HFFc6 (cell line): ENCODE measurements around the gene BICD2. TPM values are rescaled to one million over a fixed set of nuclear protein-coding genes. Genes with fewer than 3 reads are reported as not detected.
A peak's percentile ranks its signal among the peaks of the same experiment; 100 is the strongest.

Experiments used
- DNase-seq: peaks from one replicate; pipeline ENCODE4 v3.0.0-alpha.2; 2018
- H3K27ac Mint-ChIP-seq: 2 replicates; pipeline ENCODE4 v1.8.0; 2020; ENCODE audit warnings: mild to moderate bottlenecking, mixed read lengths
- H3K27me3 Mint-ChIP-seq: 2 replicates; pipeline ENCODE4 v1.8.0; 2021; ENCODE audit warnings: mild to moderate bottlenecking, moderate library complexity, mixed read lengths; ENCODE audit not compliant: insufficient read depth
- H3K36me3 Mint-ChIP-seq: 2 replicates; pipeline ENCODE4 v1.8.0; 2021; ENCODE audit warnings: low read depth, mixed read lengths
- H3K4me1 Mint-ChIP-seq: 2 replicates; pipeline ENCODE4 v1.8.0; 2020; ENCODE audit warnings: low read depth, mixed read lengths
- H3K4me3 Mint-ChIP-seq: 2 replicates; pipeline ENCODE4 v1.8.0; 2020; ENCODE audit warnings: mild to moderate bottlenecking, moderate library complexity, mixed read lengths
- H3K9me3 Mint-ChIP-seq: 2 replicates; pipeline ENCODE4 v1.8.0; 2020; ENCODE audit warnings: mild to moderate bottlenecking, mixed read lengths
- total RNA-seq, 6 experiments: library from RNA; stranded (reverse); fragmentation: NEBNext Ultra II Directional; extraction: Animal tissue kit (Norgen Biotek cat#: 25700); gene quantifications; 2 replicates in 1 of 6; 3 replicates in 5 of 6; pipeline ENCODE4 v1.2.3, GENCODE V29; 2021
- TF ChIP-seq, protein P1 (sequence below): fragments of 200-600 bp; sonication (generic); IDR thresholded peaks from 2 replicates; pipeline ENCODE4 v1.5.0; 2021; ENCODE audit warnings: antibody characterized with exemption, mild to moderate bottlenecking

The BICD2 gene
- total RNA-seq, 6 experiments from 2014 or later, result 32.4 to 38.6 (median 36.1) TPM

DNA sequence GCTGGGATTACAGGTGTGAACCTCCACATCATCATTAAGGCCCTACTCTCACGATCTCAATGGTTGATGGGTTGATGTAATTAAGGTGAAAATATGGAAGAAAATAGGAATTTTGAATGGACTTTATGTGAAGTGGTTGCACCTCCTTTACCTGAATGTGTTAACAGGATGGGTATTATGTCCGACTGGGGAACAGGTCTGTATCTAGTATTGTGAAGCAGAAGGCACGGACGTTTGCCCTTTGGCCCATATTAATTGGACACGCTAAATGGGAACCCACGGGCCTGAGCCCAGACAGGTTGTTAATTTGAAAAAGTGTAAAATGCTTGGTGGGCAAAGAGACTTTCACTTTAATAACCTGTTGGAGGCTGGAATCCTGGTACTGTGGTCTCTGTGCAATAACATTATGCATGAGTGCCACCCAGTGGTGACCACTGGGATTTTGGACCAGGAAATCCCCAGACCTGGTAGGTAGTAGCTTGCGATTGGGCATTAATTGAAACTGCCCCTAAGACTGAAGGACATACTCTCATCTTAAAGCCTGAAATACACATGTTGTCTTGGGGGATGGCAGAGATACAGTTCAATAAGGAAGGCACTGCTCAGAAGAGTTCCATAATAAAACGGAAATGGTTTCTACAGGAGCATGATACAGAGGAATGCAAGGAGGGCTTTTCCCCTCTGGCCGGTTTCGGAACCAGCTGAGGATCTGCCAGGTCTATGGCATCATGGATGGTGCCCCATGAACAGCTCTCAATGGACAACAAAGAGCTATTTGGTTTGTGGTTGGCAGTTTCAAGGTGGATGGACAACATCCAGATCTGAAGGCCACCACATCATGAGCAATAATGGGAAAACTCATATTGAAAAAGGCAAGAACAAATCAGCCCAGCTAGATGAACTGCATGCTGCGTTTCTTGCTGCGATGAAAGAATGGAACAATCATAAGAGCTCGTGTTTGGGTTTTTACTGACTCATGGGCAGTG, 26.2 kb upstream of the BICD2 start:
- peak; percentile 57 for DNase-seq
- TF ChIP-seq, protein P1, sequence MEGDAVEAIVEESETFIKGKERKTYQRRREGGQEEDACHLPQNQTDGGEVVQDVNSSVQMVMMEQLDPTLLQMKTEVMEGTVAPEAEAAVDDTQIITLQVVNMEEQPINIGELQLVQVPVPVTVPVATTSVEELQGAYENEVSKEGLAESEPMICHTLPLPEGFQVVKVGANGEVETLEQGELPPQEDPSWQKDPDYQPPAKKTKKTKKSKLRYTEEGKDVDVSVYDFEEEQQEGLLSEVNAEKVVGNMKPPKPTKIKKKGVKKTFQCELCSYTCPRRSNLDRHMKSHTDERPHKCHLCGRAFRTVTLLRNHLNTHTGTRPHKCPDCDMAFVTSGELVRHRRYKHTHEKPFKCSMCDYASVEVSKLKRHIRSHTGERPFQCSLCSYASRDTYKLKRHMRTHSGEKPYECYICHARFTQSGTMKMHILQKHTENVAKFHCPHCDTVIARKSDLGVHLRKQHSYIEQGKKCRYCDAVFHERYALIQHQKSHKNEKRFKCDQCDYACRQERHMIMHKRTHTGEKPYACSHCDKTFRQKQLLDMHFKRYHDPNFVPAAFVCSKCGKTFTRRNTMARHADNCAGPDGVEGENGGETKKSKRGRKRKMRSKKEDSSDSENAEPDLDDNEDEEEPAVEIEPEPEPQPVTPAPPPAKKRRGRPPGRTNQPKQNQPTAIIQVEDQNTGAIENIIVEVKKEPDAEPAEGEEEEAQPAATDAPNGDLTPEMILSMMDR, result peak; percentile 92
- peak overlapping the region; percentile 44; the same call in 1 of the 2 replicates for H3K4me3 Mint-ChIP-seq
- H3K9me3 Mint-ChIP-seq, result no peaks in the 10 kb centered on the region
- H3K27me3 Mint-ChIP-seq, result peaks cover 26% of the 10 kb centered on the region
- H3K4me1 Mint-ChIP-seq, result peaks cover 10% of the 10 kb centered on the region; the same call in 1 of the 2 replicates
- H3K27ac Mint-ChIP-seq, result no peak overlapping the region
- no peaks in the 10 kb centered on the region for H3K36me3 Mint-ChIP-seq

DNA sequence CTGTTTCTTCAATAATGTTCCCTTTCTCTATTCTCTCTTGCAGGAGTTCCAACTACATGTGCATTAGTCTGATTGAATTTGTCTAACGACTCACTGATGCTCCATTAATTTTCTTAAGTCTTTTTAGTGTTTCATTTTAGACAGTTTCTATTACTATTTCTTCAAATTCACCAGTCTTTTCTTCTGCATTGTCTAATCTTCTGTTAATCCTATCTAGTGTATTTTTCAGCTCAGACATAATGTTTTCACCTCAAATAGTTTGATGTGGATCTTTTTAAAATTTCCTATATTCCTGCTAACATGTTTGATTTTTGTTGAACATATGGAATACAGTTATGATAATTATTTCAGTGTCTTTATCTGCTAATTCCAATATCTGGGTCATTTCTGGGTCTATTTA, 21.7 kb upstream of the BICD2 start:
- Mint-ChIP-seq H3K36me3 (no peaks in the 10 kb centered on the region), H3K4me1 (peaks cover 10% of the 10 kb centered on the region; the same call in 1 of the 2 replicates), H3K4me3 (no peak overlapping the region), H3K27ac (no peak overlapping the region), H3K9me3 (no peaks in the 10 kb centered on the region), H3K27me3 (peaks cover 22% of the 10 kb centered on the region)
- TF ChIP-seq, protein P1, result no peak
- DNase-seq, result no peak

DNA sequence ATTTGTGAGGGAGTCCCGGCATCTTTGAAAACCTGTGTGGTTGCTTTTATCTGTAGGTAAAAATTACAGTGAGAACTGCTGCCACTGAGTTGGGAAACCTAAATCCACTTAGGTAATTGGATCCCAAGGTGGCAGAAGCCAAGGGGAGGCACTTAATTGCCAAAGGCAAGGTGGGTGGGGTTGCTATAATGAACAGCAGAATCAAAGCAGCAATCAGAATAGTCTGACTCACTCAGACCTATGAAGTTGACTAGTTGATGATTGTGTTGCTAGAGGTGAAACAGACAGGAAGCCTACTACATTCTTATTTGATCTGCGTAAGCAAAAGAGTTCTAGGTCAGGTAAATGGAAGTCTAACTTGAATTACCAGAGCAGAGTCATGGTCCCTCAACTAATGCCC, 17.3 kb upstream of the BICD2 start:
- H3K4me1 Mint-ChIP-seq, result no peaks in the 10 kb centered on the region
- no peaks in the 10 kb centered on the region for H3K36me3 Mint-ChIP-seq
- TF ChIP-seq, protein P1, result no peak

DNA sequence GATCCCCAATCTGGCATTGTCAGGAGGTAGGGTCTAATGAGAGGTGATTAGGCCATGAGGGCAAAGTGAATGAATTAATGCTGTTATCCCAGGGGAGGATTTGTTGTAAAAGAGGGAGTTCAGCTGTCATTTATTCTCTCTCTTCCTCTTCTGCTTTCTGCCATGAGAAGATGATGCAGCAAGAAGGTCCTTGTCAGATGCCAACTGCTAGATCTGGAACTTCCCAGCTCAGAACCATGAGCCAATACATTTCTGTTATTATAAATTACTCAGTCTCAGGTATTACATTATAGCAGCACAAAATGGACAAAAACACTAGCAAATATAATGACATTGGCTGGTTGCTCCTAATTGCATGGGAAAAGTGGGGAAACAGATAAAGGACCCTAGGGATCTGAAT, 15.6 kb upstream of the BICD2 start:
- H3K9me3 Mint-ChIP-seq, result no peaks in the 10 kb centered on the region
- H3K27me3 Mint-ChIP-seq, result peaks cover 11% of the 10 kb centered on the region
- TF ChIP-seq, protein P1, result no peak
- DNase-seq, result no peak
- peaks cover 4% of the 10 kb centered on the region; the same call in 1 of the 2 replicates for H3K4me1 Mint-ChIP-seq
- H3K36me3 Mint-ChIP-seq, result no peaks in the 10 kb centered on the region
- H3K4me3 Mint-ChIP-seq, result no peak overlapping the region
- H3K27ac Mint-ChIP-seq, result no peak overlapping the region

More for the DNA sequence above, 17.3 kb upstream of the BICD2 start:
- DNase-seq, result no peak
- Mint-ChIP-seq H3K27ac (no peak overlapping the region), H3K4me3 (no peak overlapping the region), H3K9me3 (no peaks in the 10 kb centered on the region), H3K27me3 (peaks cover 18% of the 10 kb centered on the region)

DNA sequence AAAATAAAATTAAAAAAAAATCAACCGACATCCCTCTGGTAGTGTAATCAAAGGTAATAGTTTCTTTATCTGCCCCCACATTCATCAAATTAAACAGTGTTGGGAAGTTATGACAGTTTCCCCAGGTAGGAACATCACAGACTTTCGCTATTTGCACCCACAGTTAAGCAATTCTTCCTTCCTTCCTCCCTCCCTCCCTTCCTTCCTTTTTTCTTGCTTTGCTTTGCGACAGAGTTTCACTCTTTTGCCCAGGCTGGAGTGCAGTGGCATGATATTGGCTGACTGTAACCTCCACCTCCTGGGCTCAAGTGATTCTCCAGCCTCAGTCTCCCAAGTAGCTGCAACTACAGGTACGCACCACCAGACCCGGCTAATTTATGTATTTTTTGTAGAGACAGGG, 10.8 kb upstream of the BICD2 start:
- H3K9me3 Mint-ChIP-seq, result no peaks in the 10 kb centered on the region
- H3K27ac Mint-ChIP-seq, result no peak overlapping the region
- H3K36me3 Mint-ChIP-seq, result no peaks in the 10 kb centered on the region
- TF ChIP-seq, protein P1, result no peak
- H3K27me3 Mint-ChIP-seq, result peaks cover 5% of the 10 kb centered on the region; the same call in 1 of the 2 replicates
- no peak overlapping the region for H3K4me3 Mint-ChIP-seq
- no peak for DNase-seq
- H3K4me1 Mint-ChIP-seq, result peaks cover 16% of the 10 kb centered on the region
